MCF 10A (cell line): ENCODE data around the gene KRT85. TPM values are rescaled to one million over a fixed set of nuclear protein-coding genes. Genes with fewer than 3 reads are reported as not detected.

Experiments used
- BruUV-seq: library from RNA; stranded (reverse); fragments of 400-500 nt; replicated peaks from 2 replicates; lab custom pipeline; 2021; lab: Mats Ljungman, UMichigan
- CTCF ChIA-PET: fragments of 300-600 bp; sonication (Branson Sonifier 250); formaldehyde crosslinking; extraction: SDS; loops from one replicate; lab custom pipeline; 2021; ENCODE audit warnings: antibody characterized with exemption, inconsistent platforms; lab: Yijun Ruan, JAX
- POLR2A ChIA-PET: fragments of 300-600, 350-650 bp; sonication (Branson Sonifier 250); formaldehyde crosslinking; extraction: SDS; loops from one replicate; lab custom pipeline; 2020; ENCODE audit warnings: antibody characterized with exemption, inconsistent platforms; lab: Yijun Ruan, JAX
- DNase-seq: peaks from one replicate; pipeline ENCODE4 v3.0.0-alpha.2; 2018; ENCODE audit not compliant: unreplicated experiment
- H3K27ac Mint-ChIP-seq: one replicate; pipeline ENCODE4 v1.8.0; 2022; ENCODE audit warnings: mild to moderate bottlenecking, low read depth, mixed read lengths; ENCODE audit not compliant: unreplicated experiment
- H3K27me3 Mint-ChIP-seq: one replicate; pipeline ENCODE4 v1.8.0; 2022; ENCODE audit warnings: mixed read lengths; ENCODE audit not compliant: insufficient read depth, unreplicated experiment
- H3K36me3 Mint-ChIP-seq: one replicate; pipeline ENCODE4 v1.8.0; 2022; ENCODE audit warnings: mild to moderate bottlenecking, moderate library complexity, mixed read lengths; ENCODE audit not compliant: insufficient read depth, unreplicated experiment
- H3K4me1 Mint-ChIP-seq: one replicate; pipeline ENCODE4 v1.8.0; 2022; ENCODE audit warnings: mixed read lengths; ENCODE audit not compliant: insufficient read depth, unreplicated experiment
- H3K4me3 Mint-ChIP-seq: one replicate; pipeline ENCODE4 v1.8.0; 2022; ENCODE audit warnings: mild to moderate bottlenecking, moderate library complexity, mixed read lengths; ENCODE audit not compliant: unreplicated experiment
- H3K9me3 Mint-ChIP-seq: one replicate; pipeline ENCODE4 v1.8.0; 2022; ENCODE audit warnings: mixed read lengths; ENCODE audit not compliant: unreplicated experiment
- intact Hi-C: fragments of 100-400 bp; cut with micrococcal nuclease; formaldehyde crosslinking; loops from 2 replicates; pipeline ENCODE4 v1.14.1; 2022
- total RNA-seq: library from RNA; stranded (reverse); gene quantifications from 2 replicates; pipeline ENCODE4 v1.2.3, GENCODE V29; 2022
- TF ChIP-seq, protein P1 (sequence below): fragments of 200-600 bp; IDR thresholded peaks from one replicate; pipeline ENCODE4 v1.8.0; 2022; ENCODE audit warnings: antibody characterized with exemption, mild to moderate bottlenecking; ENCODE audit not compliant: unreplicated experiment

Gene KRT85
- total RNA-seq, 1 experiment from 2014 or later, result 0.23 TPM

DNA sequence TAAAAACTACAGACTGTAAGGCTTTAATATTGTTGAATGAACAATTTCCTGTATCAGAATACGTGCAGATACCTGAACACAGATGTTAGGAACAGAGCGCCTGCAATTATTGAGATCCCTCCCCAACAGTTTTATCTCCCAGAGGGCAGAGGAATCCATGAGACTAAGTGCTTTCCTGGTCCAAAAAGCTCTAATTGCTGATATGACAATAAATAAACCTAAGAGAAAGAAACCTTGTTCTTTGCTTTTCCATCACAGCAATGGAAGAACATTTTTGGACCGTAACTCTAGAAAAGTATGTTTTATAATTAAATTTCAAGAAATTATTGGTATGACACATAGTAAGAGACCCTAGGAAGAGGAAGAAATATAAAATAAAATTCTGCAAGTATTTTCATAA, 33.1 kb downstream of the KRT85 start:
- intact Hi-C loops, result no loop called here
- ChIA-PET CTCF (interaction anchor here (0.6 to 1.6 kb wide), 4 partner anchors 198 to 563 kb away, joined by 3 to 5 read pairs (median 3); no protein-coding TSS in a partner anchor), POLR2A (interaction anchor here (0.7 to 1.2 kb wide), 2 partner anchors 12 to 615 kb away, joined by 3 to 4 read pairs; no protein-coding TSS in a partner anchor)
- Mint-ChIP-seq H3K9me3 (no peaks in the 10 kb centered on the region), H3K4me3 (no peak overlapping the region), H3K4me1 (peaks cover 29% of the 10 kb centered on the region), H3K27ac (no peak overlapping the region), H3K36me3 (no peaks in the 10 kb centered on the region), H3K27me3 (no peaks in the 10 kb centered on the region)
- BruUV-seq, result no TSS peak
- TF ChIP-seq, protein P1, sequence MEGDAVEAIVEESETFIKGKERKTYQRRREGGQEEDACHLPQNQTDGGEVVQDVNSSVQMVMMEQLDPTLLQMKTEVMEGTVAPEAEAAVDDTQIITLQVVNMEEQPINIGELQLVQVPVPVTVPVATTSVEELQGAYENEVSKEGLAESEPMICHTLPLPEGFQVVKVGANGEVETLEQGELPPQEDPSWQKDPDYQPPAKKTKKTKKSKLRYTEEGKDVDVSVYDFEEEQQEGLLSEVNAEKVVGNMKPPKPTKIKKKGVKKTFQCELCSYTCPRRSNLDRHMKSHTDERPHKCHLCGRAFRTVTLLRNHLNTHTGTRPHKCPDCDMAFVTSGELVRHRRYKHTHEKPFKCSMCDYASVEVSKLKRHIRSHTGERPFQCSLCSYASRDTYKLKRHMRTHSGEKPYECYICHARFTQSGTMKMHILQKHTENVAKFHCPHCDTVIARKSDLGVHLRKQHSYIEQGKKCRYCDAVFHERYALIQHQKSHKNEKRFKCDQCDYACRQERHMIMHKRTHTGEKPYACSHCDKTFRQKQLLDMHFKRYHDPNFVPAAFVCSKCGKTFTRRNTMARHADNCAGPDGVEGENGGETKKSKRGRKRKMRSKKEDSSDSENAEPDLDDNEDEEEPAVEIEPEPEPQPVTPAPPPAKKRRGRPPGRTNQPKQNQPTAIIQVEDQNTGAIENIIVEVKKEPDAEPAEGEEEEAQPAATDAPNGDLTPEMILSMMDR, result no peak
- DNase-seq, result no peak

DNA sequence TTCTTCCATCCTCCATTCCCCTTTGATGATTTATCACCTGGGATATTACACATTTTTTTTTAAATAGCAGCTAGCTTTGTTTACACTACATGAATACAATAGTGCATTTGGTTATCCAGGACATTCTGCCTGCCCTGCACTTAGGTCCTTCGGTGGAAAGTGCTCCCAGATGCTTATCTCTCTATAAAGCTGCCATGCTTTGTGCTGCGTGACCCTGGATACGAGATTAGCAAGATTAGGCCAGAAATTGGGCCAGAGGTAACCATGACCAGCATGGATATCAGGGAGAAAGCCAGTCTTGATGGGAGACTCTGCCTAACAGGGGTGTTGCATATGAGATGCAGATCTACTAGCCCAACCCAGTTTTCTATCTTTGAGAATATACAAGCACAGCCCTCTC, 34.0 kb downstream of the KRT85 start:
- H3K9me3 Mint-ChIP-seq, result no peaks in the 10 kb centered on the region

DNA sequence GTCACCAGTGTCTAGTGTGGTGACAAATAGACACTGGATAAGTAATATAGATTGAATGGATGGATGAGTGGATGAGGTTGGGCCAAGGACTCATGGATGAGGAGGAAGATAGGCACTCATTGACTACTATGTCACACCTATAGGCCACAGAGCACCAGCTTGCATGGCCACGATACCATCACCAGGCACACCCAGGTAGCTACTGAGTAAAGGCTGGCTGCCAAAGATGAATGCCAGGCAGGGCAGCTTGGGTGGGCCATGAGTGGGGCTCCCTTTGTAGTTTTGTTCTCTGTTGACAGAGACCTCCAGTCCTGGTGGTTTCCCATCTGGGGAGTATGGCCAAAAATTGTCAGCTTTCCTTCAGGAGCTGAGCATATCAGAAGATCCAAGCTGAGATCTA, 34.9 kb downstream of the KRT85 start:
- CTCF ChIA-PET, result interaction anchor here (0.8 to 2.6 kb wide), 4 partner anchors 13 to 552 kb away, joined by 3 to 14 read pairs (median 4); no protein-coding TSS in a partner anchor
- no peak overlapping the region for H3K4me3 Mint-ChIP-seq
- DNase-seq, result no peak
- no peak overlapping the region for H3K27ac Mint-ChIP-seq
- H3K9me3 Mint-ChIP-seq, result no peaks in the 10 kb centered on the region
- POLR2A ChIA-PET, result interaction anchor here (0.8 to 1.1 kb wide), 2 partner anchors 12 to 177 kb away, joined by 3 read pairs; no protein-coding TSS in a partner anchor
- BruUV-seq, result no TSS peak
- H3K36me3 Mint-ChIP-seq, result no peaks in the 10 kb centered on the region
- intact Hi-C loops, result no loop called here
- peaks cover 21% of the 10 kb centered on the region for H3K4me1 Mint-ChIP-seq
- no peaks in the 10 kb centered on the region for H3K27me3 Mint-ChIP-seq
- TF ChIP-seq, protein P1, result no peak

More for the DNA sequence above, 34.0 kb downstream of the KRT85 start:
- CTCF ChIA-PET, result interaction anchor here (0.5 to 1.2 kb wide), 3 partner anchors 11 to 551 kb away, joined by 3 to 4 read pairs (median 4); no protein-coding TSS in a partner anchor
- peaks cover 21% of the 10 kb centered on the region for H3K4me1 Mint-ChIP-seq
- H3K27ac Mint-ChIP-seq, result no peak overlapping the region
- POLR2A ChIA-PET, result interaction anchor here (1.1 kb wide), 1 partner anchor 11 kb away, joined by 3 read pairs; no protein-coding TSS in a partner anchor
- no peaks in the 10 kb centered on the region for H3K27me3 Mint-ChIP-seq
- H3K36me3 Mint-ChIP-seq, result no peaks in the 10 kb centered on the region
- no peak for DNase-seq
- TF ChIP-seq, protein P1, result no peak
- intact Hi-C loops, result no loop called here
- no TSS peak for BruUV-seq
- H3K4me3 Mint-ChIP-seq, result no peak overlapping the region

DNA sequence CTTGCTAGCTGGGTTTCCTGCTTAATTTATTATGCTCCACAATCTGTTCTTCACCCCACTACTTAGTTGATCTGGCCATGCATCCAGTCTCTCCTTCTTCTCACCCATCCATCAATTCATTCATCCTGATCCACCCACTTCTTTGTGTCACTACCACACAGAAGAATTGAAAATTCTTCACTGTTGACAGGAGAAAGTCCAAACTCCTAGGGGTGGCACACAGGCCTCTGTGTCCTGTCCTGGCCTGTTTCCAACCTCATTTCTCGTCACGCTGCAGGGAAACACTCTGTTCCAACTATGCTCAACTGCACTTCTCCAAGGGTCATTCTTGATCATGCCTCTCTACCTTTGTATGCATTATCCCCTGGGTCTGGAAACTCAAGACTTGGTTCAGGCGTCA, 35.4 kb downstream of the KRT85 start:
- no peaks in the 10 kb centered on the region for H3K36me3 Mint-ChIP-seq
- H3K9me3 Mint-ChIP-seq, result no peaks in the 10 kb centered on the region
- CTCF ChIA-PET, result interaction anchor here (0.6 to 2.6 kb wide), 4 partner anchors 12 to 650 kb away, joined by 3 to 14 read pairs (median 4); no protein-coding TSS in a partner anchor
- DNase-seq, result no peak
- no peaks in the 10 kb centered on the region for H3K27me3 Mint-ChIP-seq
- intact Hi-C loops, result no loop called here
- H3K4me1 Mint-ChIP-seq, result peaks cover 25% of the 10 kb centered on the region
- TF ChIP-seq, protein P1, result no peak
- POLR2A ChIA-PET, result no interaction called here
- H3K4me3 Mint-ChIP-seq, result no peak overlapping the region
- no TSS peak for BruUV-seq
- no peak overlapping the region for H3K27ac Mint-ChIP-seq
